A549 (cell line): ENCODE measurements around the gene PDE4D.

ENCODE experiments used
- EHMT2 ChIP-seq: fragments of 200-600 bp; sonication (generic); IDR thresholded peaks from 2 replicates; pipeline ENCODE4 v1.6.1; 2016; ENCODE audit warnings: antibody characterized with exemption, low read depth, mild to moderate bottlenecking, moderate library complexity
- KDM1A ChIP-seq: fragments of 200-600 bp; sonication (generic); IDR thresholded peaks from 2 replicates; pipeline ENCODE4 v1.6.1; 2016; ENCODE audit warnings: low read depth, mild to moderate bottlenecking
- POLR2A ChIP-seq: IDR thresholded peaks from 2 replicates; pipeline ENCODE4 v1.6.1; 2012; ENCODE audit warnings: mild to moderate bottlenecking, low read length
- RFX5 ChIP-seq: fragments of 450-650 bp; IDR thresholded peaks from 2 replicates; pipeline ENCODE4 v1.7.1; 2014; ENCODE audit warnings: antibody characterized with exemption, mild to moderate bottlenecking, moderate library complexity
- TF ChIP-seq, protein P1 (sequence below): fragments of 200-600 bp; sonication (generic); IDR thresholded peaks from 2 replicates; pipeline ENCODE4 v1.6.1; 2016; ENCODE audit warnings: antibody characterized with exemption, mild to moderate bottlenecking, moderate library complexity
- TF ChIP-seq, protein P2 (sequence below): fragments of >200 bp; sonication (Bioruptor Twin); formaldehyde crosslinking; IDR thresholded peaks from 3 replicates; pipeline ENCODE4 v1.5.1; 2016
- TF ChIP-seq, protein P3 (sequence below): IDR thresholded peaks from 2 replicates; pipeline ENCODE4 v1.6.1; 2012

DNA sequence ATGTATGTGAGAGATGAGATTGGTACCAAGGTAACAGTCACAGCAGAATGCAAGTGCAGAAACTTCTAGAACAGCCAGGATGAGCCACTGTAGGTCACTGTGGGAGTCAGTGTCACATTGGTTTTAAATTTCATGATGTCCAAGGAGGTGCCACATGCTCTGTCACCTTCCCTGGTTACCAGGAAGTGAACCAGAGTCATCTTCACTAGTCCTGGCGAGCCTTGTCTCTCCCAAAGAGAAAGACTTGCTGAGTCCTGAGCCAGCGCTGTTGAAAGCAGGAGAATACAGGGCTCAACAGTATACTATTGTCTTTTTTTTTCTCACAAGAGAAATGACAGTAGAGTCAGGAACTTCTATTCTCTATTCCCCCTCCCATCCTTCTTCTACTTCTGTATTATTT, 695.2 kb downstream of the PDE4D start:
- TF ChIP-seq, protein P1, sequence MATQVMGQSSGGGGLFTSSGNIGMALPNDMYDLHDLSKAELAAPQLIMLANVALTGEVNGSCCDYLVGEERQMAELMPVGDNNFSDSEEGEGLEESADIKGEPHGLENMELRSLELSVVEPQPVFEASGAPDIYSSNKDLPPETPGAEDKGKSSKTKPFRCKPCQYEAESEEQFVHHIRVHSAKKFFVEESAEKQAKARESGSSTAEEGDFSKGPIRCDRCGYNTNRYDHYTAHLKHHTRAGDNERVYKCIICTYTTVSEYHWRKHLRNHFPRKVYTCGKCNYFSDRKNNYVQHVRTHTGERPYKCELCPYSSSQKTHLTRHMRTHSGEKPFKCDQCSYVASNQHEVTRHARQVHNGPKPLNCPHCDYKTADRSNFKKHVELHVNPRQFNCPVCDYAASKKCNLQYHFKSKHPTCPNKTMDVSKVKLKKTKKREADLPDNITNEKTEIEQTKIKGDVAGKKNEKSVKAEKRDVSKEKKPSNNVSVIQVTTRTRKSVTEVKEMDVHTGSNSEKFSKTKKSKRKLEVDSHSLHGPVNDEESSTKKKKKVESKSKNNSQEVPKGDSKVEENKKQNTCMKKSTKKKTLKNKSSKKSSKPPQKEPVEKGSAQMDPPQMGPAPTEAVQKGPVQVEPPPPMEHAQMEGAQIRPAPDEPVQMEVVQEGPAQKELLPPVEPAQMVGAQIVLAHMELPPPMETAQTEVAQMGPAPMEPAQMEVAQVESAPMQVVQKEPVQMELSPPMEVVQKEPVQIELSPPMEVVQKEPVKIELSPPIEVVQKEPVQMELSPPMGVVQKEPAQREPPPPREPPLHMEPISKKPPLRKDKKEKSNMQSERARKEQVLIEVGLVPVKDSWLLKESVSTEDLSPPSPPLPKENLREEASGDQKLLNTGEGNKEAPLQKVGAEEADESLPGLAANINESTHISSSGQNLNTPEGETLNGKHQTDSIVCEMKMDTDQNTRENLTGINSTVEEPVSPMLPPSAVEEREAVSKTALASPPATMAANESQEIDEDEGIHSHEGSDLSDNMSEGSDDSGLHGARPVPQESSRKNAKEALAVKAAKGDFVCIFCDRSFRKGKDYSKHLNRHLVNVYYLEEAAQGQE = no peak
- TF ChIP-seq, protein P2, sequence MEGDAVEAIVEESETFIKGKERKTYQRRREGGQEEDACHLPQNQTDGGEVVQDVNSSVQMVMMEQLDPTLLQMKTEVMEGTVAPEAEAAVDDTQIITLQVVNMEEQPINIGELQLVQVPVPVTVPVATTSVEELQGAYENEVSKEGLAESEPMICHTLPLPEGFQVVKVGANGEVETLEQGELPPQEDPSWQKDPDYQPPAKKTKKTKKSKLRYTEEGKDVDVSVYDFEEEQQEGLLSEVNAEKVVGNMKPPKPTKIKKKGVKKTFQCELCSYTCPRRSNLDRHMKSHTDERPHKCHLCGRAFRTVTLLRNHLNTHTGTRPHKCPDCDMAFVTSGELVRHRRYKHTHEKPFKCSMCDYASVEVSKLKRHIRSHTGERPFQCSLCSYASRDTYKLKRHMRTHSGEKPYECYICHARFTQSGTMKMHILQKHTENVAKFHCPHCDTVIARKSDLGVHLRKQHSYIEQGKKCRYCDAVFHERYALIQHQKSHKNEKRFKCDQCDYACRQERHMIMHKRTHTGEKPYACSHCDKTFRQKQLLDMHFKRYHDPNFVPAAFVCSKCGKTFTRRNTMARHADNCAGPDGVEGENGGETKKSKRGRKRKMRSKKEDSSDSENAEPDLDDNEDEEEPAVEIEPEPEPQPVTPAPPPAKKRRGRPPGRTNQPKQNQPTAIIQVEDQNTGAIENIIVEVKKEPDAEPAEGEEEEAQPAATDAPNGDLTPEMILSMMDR = no peak
- TF ChIP-seq POLR2A = no peak
- TF ChIP-seq, protein P3, sequence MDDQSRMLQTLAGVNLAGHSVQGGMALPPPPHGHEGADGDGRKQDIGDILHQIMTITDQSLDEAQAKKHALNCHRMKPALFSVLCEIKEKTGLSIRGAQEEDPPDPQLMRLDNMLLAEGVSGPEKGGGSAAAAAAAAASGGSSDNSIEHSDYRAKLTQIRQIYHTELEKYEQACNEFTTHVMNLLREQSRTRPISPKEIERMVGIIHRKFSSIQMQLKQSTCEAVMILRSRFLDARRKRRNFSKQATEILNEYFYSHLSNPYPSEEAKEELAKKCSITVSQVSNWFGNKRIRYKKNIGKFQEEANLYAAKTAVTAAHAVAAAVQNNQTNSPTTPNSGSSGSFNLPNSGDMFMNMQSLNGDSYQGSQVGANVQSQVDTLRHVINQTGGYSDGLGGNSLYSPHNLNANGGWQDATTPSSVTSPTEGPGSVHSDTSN = no peak
- TF ChIP-seq KDM1A = no peak
- no peak for TF ChIP-seq EHMT2
- TF ChIP-seq RFX5 = no peak
